Measurements from ENCODE around the gene CDC26. TPM values are rescaled to one million over a fixed set of nuclear protein-coding genes. Genes with fewer than 3 reads are reported as not detected.
A peak's percentile ranks its signal among the peaks of the same experiment; 100 is the strongest.

CDC26 gene
- total RNA-seq, 1 experiment from 2014 or later: 36.9 TPM

DNA sequence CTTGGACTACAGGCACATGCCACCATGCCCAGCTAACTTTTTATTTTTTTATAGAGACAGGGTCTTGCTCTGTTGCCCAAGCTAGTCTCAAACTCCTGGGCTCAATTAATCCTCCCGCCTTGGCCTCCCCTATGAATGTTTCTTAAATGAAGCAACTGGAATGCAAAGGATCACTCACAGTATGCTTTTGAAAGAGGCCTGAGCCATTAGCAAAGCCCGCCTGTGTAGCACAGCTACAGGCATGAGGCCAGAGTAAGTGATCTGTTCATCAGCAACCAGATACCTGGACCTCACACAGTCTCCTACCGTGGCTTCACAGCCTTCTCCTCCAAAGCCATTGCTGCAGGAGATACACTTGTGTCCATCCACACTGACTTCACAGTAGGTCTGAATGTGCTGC lies 44.7 kb upstream of the CDC26 start (continued):
- TF ChIP-seq, protein P1, sequence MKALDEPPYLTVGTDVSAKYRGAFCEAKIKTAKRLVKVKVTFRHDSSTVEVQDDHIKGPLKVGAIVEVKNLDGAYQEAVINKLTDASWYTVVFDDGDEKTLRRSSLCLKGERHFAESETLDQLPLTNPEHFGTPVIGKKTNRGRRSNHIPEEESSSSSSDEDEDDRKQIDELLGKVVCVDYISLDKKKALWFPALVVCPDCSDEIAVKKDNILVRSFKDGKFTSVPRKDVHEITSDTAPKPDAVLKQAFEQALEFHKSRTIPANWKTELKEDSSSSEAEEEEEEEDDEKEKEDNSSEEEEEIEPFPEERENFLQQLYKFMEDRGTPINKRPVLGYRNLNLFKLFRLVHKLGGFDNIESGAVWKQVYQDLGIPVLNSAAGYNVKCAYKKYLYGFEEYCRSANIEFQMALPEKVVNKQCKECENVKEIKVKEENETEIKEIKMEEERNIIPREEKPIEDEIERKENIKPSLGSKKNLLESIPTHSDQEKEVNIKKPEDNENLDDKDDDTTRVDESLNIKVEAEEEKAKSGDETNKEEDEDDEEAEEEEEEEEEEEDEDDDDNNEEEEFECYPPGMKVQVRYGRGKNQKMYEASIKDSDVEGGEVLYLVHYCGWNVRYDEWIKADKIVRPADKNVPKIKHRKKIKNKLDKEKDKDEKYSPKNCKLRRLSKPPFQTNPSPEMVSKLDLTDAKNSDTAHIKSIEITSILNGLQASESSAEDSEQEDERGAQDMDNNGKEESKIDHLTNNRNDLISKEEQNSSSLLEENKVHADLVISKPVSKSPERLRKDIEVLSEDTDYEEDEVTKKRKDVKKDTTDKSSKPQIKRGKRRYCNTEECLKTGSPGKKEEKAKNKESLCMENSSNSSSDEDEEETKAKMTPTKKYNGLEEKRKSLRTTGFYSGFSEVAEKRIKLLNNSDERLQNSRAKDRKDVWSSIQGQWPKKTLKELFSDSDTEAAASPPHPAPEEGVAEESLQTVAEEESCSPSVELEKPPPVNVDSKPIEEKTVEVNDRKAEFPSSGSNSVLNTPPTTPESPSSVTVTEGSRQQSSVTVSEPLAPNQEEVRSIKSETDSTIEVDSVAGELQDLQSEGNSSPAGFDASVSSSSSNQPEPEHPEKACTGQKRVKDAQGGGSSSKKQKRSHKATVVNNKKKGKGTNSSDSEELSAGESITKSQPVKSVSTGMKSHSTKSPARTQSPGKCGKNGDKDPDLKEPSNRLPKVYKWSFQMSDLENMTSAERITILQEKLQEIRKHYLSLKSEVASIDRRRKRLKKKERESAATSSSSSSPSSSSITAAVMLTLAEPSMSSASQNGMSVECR (CRISPR knock-in tag; IDR thresholded peaks at IDR 0.05; ENCODE audit: borderline replicate concordance): no peak
- no peak for TF ChIP-seq CREM (CRISPR knock-in tag; IDR thresholded peaks at IDR 0.05)

DNA sequence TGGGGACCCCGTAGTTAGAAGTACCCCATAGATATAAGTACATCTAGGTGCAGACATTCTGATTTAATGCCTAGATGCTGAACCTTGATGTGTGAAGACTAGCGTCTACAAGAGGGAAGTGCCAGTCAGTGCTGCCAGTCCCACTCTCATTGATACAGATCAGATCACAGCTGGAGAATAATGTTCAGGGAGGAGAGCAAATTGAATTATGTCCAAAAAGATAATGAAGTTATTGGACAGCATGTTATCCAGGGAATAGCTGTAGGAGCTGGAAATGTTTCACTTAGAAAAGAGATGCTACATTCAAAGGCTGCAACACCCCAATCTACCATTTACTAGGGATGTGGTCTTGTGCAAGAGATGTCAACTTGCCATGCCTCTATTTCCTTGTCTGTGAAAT lies 43.7 kb upstream of the CDC26 start:
- Mint-ChIP-seq H3K27me3 (ENCODE audit: low read depth) (peaks cover 20% of the 10 kb centered on the region), H3K27ac (no peak overlapping the region), H3K4me3 (no peak overlapping the region), H3K4me1 (no peaks in the 10 kb centered on the region), H3K9me3 (no peaks in the 10 kb centered on the region), H3K36me3 (no peaks in the 10 kb centered on the region)
- ChIA-PET CTCF (no interaction called here), POLR2A (no interaction called here)
- DNase-seq (ENCODE audit: low spot score) (no peak), ATAC-seq (no peak)
- TF ChIP-seq, protein P2, sequence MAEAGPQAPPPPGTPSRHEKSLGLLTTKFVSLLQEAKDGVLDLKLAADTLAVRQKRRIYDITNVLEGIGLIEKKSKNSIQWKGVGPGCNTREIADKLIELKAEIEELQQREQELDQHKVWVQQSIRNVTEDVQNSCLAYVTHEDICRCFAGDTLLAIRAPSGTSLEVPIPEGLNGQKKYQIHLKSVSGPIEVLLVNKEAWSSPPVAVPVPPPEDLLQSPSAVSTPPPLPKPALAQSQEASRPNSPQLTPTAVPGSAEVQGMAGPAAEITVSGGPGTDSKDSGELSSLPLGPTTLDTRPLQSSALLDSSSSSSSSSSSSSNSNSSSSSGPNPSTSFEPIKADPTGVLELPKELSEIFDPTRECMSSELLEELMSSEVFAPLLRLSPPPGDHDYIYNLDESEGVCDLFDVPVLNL (CRISPR knock-in tag; IDR thresholded peaks at IDR 0.05; ENCODE audit: borderline replicate concordance, low read depth): no peak
- TF ChIP-seq ZNF416 (CRISPR knock-in tag; IDR thresholded peaks at IDR 0.05) (no peak), CREB1 (CRISPR knock-in tag; IDR thresholded peaks at IDR 0.05) (no peak), SMAD3 (CRISPR knock-in tag; IDR thresholded peaks at IDR 0.05; ENCODE audit: borderline replicate concordance) (no peak)
- TF ChIP-seq, protein P3, sequence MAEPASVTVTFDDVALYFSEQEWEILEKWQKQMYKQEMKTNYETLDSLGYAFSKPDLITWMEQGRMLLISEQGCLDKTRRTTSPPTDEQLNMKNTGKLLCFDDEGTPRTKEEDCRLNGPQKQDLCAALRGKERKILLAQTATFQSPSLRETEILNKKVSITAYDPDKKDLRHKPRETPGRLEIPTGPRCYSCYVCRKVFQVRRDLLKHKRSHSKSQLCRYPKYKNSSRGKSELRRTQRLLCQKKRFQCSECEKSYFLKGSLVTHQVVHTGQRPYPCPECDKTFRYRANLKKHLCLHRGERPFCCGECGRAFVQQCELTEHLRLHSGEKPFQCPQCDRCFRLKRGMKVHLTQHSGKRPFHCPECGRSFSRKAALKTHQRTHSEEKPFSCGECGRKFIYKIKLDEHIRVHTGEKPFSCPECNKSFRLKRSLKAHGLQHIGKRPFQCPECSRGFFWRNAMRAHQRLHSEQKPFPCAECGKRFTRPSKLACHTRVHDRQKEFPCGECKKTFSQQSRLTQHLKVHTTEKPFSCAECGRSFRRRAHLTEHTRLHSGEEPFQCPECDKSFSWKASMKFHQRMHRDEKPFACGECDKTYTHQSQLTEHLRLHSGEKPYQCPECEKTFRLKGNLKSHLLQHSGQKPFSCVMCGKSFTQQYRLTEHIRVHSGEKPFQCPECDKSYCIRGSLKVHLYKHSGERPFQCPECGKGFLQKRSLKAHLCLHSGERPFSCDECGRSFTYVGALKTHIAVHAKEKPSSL (CRISPR knock-in tag; conservative IDR thresholded peaks at IDR 0.05): no peak

DNA sequence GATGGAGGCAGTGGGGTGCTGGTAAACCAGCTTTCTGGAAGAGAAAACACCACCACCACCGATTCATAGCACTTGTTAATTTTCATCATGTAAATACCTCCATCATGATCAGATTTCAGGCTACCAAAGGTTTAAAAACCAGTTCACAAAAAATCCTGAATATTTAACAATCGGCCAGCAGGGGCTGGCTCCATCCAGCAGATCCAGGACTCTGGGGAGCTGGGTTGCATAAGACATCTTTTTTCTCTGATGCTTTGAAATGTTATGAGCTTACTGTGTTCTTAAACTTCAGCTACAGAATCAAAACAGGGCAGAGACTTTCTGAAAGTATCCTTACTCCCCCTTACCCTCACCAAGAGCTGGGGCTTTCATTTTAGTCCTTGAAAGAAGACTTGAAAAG lies 42.4 kb upstream of the CDC26 start:
- Mint-ChIP-seq H3K4me1 (no peaks in the 10 kb centered on the region), H3K9me3 (no peaks in the 10 kb centered on the region), H3K4me3 (no peak overlapping the region), H3K36me3 (no peaks in the 10 kb centered on the region), H3K27me3 (ENCODE audit: low read depth) (peaks cover 20% of the 10 kb centered on the region), H3K27ac (no peak overlapping the region)
- no peak for DNase-seq (ENCODE audit: low spot score)
- TF ChIP-seq, protein P4, sequence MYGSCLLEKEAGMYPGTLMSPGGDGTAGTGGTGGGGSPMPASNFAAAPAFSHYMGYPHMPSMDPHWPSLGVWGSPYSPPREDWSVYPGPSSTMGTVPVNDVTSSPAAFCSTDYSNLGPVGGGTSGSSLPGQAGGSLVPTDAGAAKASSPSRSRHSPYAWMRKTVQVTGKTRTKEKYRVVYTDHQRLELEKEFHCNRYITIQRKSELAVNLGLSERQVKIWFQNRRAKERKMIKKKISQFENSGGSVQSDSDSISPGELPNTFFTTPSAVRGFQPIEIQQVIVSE (CRISPR knock-in tag; IDR thresholded peaks at IDR 0.05; ENCODE audit: borderline replicate concordance): no peak
- TF ChIP-seq TEAD4 (CRISPR knock-in tag; IDR thresholded peaks at IDR 0.05) (no peak), ZNF423 (CRISPR knock-in tag; IDR thresholded peaks at IDR 0.05) (no peak), NR2C2 (CRISPR knock-in tag; IDR thresholded peaks at IDR 0.05) (no peak)
- CTCF ChIA-PET: interaction anchor here (0.6 to 1.2 kb wide), 3 partner anchors 21 to 33 kb away, joined by 3 to 4 read pairs (median 3); no protein-coding TSS in a partner anchor
- POLR2A ChIA-PET: no interaction called here
- ATAC-seq: peak; percentile 22; the same call in 1 of the 2 replicates

DNA sequence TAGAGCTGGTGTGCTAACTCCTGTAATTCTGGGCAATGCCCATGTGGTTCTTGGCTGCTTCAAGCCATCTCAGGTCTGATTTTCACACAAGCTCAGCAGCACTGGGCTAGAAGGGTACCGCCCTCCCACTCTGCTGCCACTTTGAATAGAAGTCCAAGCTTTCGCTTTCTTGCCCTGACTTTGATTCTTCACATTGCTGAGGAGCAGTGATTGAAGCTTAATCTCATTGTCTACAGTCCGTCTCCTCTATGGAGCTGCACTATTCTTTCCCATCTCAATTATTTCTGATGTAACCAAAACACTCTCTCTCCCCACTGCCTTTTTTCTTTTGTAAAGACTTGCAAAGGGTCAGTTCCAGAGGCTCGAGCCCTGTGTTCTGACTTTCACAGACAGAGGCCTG lies 40.7 kb upstream of the CDC26 start:
- Mint-ChIP-seq H3K9me3 (no peaks in the 10 kb centered on the region), H3K4me3 (no peak overlapping the region), H3K27me3 (ENCODE audit: low read depth) (peaks cover 9% of the 10 kb centered on the region), H3K27ac (no peak overlapping the region), H3K4me1 (no peaks in the 10 kb centered on the region), H3K36me3 (no peaks in the 10 kb centered on the region)
- DNase-seq (ENCODE audit: low spot score) (no peak), ATAC-seq (no peak)
- ChIA-PET POLR2A (no interaction called here), CTCF (interaction anchor here (0.6 to 1.7 kb wide), 3 partner anchors 41 to 342 kb away, joined by 3 to 4 read pairs (median 3); no protein-coding TSS in a partner anchor)
- TF ChIP-seq CBFB (CRISPR knock-in tag; IDR thresholded peaks at IDR 0.05; ENCODE audit: low read depth) (no peak), ELF4 (CRISPR knock-in tag; IDR thresholded peaks at IDR 0.05; ENCODE audit: low read depth) (no peak), FOXJ3 (CRISPR knock-in tag; IDR thresholded peaks at IDR 0.05; ENCODE audit: borderline replicate concordance) (no peak)
- TF ChIP-seq, protein P5, sequence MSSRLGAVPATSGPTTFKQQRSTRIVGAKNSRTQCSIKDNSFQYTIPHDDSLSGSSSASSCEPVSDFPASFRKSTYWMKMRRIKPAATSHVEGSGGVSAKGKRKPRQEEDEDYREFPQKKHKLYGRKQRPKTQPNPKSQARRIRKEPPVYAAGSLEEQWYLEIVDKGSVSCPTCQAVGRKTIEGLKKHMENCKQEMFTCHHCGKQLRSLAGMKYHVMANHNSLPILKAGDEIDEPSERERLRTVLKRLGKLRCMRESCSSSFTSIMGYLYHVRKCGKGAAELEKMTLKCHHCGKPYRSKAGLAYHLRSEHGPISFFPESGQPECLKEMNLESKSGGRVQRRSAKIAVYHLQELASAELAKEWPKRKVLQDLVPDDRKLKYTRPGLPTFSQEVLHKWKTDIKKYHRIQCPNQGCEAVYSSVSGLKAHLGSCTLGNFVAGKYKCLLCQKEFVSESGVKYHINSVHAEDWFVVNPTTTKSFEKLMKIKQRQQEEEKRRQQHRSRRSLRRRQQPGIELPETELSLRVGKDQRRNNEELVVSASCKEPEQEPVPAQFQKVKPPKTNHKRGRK (CRISPR knock-in tag; IDR thresholded peaks at IDR 0.05; ENCODE audit: borderline replicate concordance): no peak
- TF ChIP-seq, protein P6, sequence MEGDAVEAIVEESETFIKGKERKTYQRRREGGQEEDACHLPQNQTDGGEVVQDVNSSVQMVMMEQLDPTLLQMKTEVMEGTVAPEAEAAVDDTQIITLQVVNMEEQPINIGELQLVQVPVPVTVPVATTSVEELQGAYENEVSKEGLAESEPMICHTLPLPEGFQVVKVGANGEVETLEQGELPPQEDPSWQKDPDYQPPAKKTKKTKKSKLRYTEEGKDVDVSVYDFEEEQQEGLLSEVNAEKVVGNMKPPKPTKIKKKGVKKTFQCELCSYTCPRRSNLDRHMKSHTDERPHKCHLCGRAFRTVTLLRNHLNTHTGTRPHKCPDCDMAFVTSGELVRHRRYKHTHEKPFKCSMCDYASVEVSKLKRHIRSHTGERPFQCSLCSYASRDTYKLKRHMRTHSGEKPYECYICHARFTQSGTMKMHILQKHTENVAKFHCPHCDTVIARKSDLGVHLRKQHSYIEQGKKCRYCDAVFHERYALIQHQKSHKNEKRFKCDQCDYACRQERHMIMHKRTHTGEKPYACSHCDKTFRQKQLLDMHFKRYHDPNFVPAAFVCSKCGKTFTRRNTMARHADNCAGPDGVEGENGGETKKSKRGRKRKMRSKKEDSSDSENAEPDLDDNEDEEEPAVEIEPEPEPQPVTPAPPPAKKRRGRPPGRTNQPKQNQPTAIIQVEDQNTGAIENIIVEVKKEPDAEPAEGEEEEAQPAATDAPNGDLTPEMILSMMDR (IDR thresholded peaks at IDR 0.05): no peak
- TF ChIP-seq, protein P7, sequence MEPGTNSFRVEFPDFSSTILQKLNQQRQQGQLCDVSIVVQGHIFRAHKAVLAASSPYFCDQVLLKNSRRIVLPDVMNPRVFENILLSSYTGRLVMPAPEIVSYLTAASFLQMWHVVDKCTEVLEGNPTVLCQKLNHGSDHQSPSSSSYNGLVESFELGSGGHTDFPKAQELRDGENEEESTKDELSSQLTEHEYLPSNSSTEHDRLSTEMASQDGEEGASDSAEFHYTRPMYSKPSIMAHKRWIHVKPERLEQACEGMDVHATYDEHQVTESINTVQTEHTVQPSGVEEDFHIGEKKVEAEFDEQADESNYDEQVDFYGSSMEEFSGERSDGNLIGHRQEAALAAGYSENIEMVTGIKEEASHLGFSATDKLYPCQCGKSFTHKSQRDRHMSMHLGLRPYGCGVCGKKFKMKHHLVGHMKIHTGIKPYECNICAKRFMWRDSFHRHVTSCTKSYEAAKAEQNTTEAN (CRISPR knock-in tag; IDR thresholded peaks at IDR 0.05): no peak
